HG02678 (cell line): ENCODE measurements around the gene AGAP2.

Experiments
- ATAC-seq: cut with Tn5 transposase; IDR thresholded peaks from one replicate; pipeline ENCODE4 v1.9.1; 2021; ENCODE audit warnings: mild to moderate bottlenecking, moderate library complexity; ENCODE audit not compliant: unreplicated experiment

AGAP2 gene

DNA sequence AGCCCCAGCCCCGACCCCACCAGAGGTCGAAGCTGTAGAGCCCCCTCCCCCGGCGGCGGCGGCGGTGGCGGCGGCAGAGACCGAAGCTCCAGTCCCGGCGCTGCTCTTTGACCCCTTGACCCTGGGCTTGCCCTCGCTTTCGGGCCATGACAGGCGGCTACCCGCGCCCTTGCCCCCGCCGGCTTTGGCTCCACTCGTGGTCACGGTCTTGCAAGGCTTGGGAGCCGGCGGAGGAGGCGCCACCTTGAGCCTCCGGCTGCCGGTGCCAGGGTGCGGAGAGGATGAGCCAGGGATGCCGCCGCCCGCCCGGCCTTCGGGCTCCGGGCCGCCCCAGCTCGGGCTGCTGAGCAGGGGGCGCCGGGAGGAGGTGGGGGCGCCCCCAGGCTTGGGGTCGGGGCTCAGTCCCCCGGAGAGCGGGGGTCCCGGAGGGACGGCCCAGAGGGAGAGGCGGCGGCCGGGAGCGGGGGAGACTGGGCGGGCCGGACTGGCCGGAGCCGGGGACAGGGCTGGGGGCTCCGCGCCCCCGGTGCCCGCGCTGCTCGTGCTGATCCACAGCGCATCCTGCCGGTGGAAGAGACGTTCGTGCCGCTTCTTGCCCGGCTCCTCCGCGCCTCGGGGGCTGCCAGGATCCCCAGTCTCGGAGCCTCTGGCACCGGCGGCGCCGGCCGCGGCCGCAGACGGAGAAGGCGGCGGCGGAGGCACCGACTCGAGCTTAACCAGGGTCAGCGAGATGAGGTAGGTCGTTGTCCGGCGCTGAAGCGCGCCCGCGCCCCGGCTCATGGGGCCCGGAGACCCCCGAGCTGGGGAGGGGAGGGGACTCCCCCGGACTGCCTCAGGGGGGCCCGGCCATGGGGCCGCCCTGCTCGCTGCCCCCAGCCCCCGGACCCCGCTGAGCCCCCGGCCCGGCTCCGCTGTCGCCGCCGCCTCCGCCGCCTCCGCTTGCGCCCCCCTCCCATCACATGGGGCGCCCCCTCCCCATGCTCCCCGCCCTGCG lies 778 bp downstream of the AGAP2 start:
- ATAC-seq = no peak

GRCh38 chr12:57736741-57737466 lies 1.6 kb downstream of the AGAP2 start:
- ATAC-seq = no peak

GRCh38 chr12:57735952-57736740 lies 2.4 kb downstream of the AGAP2 start:
- no peak for ATAC-seq

DNA sequence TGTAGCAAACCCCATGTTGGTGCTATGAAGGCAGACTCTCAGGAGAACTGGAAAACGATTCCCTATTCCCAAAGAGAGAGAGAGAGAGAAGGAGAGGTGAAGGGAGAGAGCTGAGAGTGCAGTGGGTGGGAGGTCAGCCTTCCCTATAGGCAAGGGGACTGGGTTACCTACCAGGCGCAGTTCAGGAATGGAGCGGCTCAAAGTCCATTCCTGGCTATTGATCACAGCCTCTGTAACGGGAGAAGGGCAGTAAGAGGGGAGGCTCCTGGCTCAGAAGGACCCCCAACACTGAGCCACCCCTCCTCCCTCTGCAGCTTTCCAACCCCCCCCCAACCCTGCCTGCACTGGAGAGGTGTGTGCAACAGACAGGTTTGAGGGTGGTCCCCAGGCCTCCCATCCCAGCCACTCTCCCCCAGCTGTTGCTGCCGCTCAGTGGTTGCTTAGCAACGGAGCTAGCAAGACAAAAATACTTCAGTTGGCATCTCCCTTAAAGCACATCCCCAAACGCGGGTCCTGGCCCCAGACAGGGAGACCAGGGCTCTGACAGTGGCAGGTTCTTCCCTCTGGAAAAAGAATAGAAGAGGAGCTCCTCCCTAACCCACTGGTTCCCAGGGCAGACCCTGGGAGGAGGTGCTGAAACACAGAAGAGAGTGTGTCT lies 3.2 kb downstream of the AGAP2 start:
- ATAC-seq = no peak

- ATAC-seq = no peak
Measured at GRCh38 chr12:57734591-57734990, 4.0 kb downstream of the AGAP2 start.

- no peak for ATAC-seq
Measured at GRCh38 chr12:57733928-57734327, 4.6 kb downstream of the AGAP2 start.

- no peak for ATAC-seq
Measured at GRCh38 chr12:57732726-57733593, 5.6 kb downstream of the AGAP2 start.

DNA sequence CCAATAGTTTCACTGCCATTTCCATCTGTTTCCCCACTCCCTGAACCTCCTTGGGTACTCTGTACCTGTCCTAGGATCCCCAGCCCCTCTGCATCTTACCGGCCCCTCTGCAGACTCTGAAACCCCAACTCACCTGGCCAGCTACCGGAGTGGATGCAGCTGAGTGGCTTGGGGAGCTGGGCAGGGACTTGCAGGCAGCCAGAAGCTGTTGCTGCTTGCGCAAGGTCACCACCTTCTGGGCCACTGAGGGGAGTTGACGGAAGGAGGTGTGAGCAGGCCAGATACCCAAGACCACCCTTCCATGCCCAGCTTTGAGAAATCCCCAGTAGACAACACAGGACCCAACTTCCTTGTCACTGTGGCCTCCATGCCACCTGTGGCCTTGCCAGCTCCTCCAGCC lies 6.3 kb downstream of the AGAP2 start:
- ATAC-seq = no peak

DNA sequence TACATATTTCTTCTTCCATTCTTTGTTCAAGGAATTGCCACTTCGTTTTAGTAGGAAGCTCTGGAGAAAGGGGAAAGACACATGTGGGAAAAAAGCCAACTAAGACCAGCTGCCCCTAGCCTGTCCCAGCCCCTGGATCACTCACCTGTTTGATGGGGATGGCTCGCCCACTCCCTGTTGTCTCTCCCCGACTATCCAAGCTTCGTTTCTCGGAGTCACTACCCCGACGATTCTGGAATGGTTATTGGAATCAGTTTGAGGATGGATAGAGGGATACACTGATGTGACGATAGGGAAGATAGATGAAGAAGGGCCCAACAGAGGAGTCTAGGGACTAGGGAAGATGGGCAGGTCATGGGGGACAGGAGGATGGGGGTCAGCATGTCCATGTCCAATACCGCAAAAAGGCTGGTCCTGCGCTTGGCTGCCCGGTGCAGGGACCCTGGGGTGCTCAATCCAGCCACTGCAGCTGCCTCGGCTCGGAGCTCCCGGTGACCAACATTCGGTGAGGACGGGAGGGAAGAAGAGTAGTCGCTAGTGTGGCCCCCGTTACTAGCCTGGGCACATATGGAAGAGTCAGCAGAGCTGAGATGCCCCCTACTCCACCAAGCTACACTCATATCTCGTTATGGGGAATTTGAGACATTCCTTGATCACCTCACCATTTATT lies 7.0 kb downstream of the AGAP2 start:
- no peak for ATAC-seq

- no peak for ATAC-seq
Measured at GRCh38 chr12:57730336-57731067, 8.0 kb downstream of the AGAP2 start.

- no peak for ATAC-seq
Measured at GRCh38 chr12:57729321-57729844, 9.2 kb downstream of the AGAP2 start.

GRCh38 chr12:57727758-57728395 lies 10.7 kb downstream of the AGAP2 start:
- no peak for ATAC-seq

GRCh38 chr12:57726884-57727757 lies 11.4 kb downstream of the AGAP2 start:
- ATAC-seq = no peak

GRCh38 chr12:57726151-57726883 lies 12.2 kb downstream of the AGAP2 start:
- ATAC-seq = no peak

- no peak for ATAC-seq
Measured at GRCh38 chr12:57725851-57726150, 12.7 kb downstream of the AGAP2 start.
